GM19397 (cell line): Measurements from ENCODE around the gene KCNT2.
"Not testable (repeated sequence)": the region's sequence is repeated elsewhere in the genome, so short reads cannot be mapped to it uniquely, and the experiment has no call there.

Experiments used
- ATAC-seq: cut with Tn5 transposase; IDR thresholded peaks from one replicate; pipeline ENCODE4 v1.9.1; 2021; ENCODE audit warnings: mild to moderate bottlenecking, moderate library complexity; ENCODE audit not compliant: unreplicated experiment

The KCNT2 gene

DNA sequence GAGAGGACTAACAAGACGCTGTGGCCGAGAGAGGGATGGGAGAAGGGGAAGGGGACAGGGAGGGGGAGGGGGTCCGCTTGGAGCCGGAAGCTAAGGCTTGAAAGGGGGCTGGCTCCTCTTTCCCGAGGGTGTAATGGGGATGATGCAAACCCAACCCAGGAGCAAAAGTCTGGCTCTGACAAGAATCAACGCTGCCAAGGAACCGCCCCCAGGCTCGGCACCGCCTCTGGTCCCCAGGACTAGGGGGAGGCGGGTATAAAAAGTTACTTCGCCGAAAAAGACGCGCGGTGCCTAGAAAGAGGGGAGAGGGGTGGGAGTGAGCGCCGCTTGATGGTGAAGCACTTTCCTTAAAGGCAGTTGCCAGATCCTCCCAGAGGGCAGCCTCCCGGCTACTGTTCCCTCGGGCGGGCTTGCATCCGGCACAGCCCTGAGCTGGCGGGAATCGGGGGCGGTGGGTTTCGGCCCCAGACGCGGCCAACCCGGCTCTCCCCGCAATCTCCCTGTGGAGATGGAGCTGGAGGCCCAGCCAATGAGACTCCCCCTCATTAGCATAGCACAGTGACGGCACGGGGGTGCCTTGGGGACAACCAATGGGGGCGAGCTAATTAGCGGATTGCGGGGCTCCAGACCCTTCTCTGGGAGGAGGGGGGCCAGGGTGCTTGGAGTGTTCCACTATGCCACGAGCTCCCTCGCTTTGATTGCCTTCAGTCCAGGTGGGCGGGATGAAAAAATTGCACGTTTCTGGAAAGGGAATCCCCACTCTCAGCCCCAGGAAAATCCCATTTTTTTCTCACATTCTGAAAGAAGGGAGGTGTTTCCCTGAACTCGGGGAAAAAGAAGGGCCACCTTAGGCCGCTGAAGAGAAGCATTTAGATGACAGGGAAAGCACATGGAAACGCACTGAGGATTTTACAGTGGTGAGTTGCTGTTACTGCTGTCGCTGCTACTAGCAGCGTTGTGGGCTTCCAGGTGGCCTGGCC is at the start of gene KCNT2:
KCNT2 (minus strand) TSS at position 51 of the 980 bp plus-strand sequence. CDS start 131 bp downstream, outside the sequence.
- ATAC-seq = peak; percentile 51

DNA sequence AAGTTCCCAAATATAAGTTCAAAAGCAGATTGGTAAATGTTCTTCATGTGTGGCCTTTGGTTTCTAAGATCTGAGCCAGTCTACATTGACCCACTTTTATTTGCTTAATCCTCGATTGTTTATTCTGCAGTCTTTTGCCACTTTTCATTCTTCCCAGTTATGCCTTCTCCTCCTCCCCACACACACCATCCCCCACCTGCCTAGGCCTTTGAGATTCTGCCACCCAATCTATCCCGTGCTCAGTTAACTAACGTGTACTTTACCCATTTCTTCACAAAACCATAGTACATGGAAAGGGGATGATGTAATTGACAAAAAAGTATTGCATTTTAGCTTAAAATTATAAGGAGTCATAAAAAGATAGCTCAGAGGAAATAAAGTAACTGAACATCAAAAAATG is 47.3 kb upstream of the KCNT2 start:
- ATAC-seq = no peak

DNA sequence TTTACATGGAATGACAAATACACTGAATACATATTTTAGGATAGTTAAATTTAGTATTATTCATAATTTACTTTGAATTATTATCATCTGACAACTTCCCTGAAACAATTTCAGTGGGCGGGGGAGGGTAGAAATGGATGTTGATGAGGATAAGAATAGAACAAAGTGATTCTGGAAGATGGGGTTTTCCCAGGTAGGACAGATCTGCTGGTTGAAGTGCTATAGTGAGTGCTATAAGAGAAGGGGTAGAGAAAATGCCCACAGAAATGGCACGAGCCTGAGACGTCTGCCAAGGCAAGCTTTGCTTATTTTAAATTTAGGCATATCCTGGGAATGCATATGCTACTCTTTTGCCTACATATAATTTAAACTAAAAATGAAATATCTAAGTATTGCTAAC is 46.8 kb upstream of the KCNT2 start:
- ATAC-seq = no peak

DNA sequence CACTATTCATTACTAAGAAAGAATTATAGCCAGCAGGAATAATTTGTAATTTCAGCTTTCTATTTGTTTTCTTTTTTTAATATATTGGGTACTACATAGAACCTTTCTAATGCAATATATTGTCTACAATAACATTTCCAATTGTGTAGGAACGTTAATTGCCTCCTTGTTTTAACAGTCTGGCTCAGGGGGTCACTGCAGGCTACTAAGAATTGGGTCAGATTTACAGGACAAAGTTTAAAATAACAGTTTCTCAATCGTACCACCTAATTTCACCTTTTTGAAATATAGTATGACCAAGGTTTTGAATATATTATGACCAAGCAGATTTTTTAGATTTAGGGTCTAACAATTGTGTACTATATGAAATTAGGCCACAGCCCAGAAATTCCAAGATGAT is 46.0 kb upstream of the KCNT2 start:
- ATAC-seq = no peak

DNA sequence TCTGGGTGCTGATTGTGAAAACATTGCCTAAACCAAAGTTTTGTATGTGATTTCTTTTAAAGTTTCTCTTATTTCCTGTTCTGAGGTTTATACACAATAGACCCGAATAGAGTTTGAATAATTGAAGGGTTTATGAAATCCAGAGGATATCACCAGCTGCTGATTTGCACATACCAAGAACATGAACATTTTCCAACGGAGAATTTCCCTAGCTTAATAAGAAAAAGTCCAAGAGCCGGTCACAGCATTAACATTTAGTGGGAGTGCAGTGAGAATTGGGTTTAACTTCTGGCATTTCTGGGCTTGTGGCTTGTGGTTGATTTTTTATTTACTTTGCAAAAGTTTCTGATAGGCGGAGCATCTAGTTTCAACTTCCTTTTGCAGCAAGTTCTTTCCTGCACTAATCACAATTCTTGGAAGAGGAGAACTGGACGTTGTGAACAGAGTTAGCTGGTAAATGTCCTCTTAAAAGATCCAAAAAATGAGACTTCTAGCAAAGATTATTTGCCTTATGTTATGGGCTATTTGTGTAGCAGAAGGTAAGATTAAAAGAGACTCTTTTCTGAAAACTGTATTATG is 43.5 kb upstream of the KCNT2 start, which contains the start of gene CFH:
CFH (plus strand) TSS at position 407 of the 579 bp plus-strand sequence; CDS start at position 482, 75 bp downstream.
- ATAC-seq = no peak

DNA sequence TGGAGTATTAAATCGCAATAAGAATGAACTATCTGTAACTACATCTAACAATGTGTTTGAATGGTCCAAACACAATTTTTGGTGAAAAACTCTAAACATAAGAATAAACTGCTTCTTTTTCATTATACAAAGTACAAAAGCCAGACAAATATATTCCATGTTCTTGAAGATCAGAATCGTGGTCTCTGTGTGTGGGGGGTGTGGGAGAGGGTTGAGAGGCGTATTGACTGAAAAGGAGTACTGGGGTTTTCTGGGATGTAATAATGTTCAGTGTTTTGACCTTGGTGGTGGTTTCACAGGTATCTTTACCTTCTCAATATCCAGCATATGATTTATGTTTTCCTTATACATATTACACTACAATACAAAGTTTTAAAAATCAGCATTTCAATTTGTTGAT is 42.8 kb upstream of the KCNT2 start:
- no peak for ATAC-seq

DNA sequence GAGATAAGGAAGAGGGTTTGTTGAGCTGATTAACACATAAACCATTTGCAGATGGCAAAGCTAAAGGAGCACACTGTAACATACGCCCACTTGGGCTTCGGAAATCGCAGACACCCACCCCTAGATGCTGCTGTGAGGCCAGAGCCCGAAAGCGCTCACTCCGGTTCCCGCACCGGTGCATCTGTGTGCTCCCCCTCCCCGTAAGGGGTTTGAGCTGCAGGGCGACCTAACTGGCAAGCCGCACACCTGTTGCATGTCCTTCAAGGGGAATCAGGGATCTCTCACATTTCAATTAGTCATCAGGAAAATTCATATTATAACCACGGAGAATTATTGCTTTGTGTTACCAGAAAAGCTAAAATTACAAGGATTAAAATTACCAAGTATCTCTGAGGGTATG is 42.2 kb upstream of the KCNT2 start:
- ATAC-seq = no peak

DNA sequence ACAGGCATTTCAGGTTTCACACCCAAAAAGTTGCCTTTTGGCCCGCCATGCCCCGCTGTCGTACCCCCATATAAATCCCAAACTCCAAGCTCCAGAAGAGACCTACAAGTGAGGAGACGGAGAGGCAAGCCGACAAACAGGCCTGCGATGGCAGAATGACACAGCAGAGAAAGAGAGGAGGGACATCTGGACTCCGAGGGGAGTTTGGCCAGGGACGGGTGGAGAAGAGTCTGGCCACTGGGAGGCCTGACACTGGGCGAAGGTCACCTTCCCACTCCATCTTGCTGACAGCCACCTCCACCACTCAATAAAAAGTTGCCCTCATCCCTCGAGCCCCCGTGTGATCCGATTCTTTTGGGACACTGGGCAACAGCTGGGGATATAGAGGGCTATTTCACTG is 41.8 kb upstream of the KCNT2 start:
- ATAC-seq = no peak

DNA sequence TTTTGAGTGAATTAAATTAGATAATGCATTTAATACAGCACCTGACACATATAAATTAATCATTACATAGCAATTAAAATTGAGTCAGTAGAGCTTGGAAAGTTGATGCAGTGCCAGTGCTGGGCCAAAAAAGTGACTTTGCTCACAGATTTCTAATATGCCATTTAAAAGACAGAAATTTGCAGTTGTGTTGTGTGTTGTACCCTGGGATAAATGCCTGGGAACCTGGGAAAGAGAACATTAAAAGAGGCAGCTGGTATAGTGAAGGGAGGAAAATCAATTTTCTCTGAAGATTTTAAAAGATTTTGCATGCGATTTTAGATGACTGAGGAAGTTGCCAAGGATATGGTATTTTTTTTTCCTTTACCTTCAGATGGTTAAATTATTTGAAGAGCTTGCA is 32.7 kb upstream of the KCNT2 start:
- no peak for ATAC-seq

DNA sequence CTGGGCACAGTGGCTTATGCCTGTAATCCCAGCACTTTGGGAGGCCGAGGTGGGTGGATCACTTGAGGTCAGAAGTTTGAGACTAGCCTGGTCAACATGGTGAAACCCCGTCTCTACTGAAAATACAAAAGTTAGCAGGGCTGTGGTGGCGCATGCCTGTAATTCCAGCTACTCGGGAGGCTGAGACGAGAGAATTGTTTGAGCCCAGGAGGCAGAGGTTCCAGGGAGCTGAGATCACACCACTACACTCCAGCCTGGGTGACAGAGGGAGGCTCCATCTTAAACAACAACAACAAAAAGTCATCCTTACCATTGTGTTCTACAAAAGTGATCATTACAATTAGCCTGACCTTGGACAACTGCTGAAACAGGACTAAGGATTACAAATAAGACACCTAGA is 31.1 kb upstream of the KCNT2 start:
- not testable (repeated sequence) for ATAC-seq

DNA sequence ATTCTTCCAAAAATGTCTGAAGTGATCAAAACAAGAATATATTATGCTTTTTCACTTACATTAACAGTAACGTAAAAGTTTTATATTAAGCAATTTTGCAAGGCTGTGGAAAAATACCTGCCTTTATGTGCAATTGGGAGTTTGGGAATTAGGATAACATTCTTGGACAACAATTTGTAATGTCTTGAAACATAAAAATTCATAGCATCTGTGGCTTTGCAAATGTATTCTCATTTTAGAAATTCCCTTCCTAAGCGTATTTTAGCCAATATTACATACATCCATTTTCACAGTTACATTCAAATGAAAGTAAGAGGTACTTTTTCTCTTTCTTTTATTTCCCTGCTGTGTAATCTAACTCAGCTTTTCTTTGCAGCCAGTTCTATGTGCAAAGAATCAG is 30.2 kb upstream of the KCNT2 start:
- ATAC-seq = no peak

DNA sequence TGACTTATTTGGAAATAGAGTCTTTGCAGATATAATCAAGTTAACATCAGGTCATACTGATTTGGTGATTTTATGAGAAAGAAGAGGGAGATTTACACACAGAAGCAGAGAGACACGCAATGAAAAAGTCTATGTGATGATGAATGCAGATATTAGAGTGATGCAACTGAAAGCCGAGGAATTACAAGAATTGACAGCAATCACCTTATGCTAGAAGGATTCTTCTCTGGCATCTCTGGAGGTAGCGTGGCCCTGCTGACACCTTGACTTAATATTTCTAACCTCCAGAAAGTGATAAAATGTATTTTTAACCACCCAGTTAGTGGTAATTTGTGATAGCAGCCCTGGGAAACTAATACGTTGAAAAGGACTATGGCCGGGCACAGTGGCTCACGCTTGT is 29.4 kb upstream of the KCNT2 start:
- no peak for ATAC-seq

DNA sequence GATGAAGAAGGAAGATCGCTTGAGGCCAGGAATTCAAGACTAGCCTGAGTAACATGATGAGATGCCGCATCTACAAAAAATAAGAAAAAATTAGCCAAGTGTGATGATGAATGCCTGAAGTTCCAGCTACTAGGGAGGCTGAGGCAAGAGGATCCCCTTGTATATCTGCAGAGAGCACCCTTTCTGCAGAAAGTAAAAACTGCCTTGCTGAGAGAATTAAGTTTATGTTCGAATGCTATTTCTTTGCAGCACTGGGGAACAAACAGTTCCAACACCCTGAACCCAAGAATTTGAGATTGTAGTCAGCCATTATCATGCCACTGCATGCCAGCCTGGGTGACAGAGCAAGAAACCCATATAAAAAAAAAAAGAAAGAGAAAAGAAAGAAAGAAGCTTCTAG is 20.6 kb upstream of the KCNT2 start:
- no peak for ATAC-seq

DNA sequence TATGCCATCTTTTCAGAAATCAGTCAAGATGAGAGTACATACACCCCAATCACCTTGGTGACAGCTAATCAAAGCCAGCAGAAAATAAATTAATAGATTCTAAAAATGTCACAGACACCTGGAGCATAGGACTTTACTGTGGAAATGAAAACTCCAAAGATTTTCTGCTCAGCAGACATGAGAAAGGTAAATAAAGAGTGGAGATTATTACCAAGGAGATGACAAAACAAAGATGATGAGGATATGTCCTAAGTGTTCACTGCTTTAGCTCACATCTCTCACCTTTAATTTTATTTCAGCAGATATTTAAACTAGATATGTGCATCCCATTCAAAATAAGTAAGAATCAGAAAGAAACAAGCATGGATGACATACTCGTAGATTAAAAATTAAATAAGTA is 14.8 kb upstream of the KCNT2 start:
- ATAC-seq = no peak

DNA sequence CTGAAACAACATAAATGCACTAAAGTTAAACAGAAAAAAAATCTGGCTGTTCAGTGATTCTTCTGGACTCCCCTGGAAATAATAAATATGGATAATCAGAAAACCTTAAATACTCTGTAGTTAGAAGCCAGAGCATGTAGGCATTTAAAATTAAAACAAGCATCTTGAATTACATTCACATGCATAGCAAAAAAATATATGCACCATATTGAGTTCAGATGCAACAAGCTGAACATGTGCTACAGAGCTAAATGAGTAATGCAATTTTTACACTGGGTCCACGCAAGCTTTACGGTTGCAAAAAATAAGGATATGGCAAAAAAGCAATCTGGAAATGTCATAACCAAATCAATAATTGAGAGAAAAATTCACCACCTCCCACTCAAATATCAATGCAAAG is 11.5 kb upstream of the KCNT2 start:
- no peak for ATAC-seq

DNA sequence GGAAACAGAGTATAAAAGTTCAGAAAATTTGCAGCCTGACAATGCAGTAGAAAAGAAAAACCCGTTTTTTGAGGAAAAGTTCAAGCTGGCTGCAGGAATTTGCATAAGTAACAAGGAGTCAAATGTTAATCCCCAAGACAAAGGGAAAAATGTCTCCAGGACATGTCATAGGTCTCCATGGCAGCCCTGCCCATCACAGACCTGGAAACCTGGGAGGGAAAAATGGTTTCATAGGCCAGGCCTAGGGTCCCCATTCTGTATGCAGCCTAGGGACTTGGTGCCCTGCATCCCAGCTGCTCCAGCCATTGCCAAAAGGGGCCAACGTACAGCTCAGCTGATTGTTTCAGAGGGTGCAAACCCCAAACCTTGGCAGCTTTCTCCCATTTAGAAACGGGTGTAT is 3.6 kb upstream of the KCNT2 start:
- ATAC-seq = no peak

DNA sequence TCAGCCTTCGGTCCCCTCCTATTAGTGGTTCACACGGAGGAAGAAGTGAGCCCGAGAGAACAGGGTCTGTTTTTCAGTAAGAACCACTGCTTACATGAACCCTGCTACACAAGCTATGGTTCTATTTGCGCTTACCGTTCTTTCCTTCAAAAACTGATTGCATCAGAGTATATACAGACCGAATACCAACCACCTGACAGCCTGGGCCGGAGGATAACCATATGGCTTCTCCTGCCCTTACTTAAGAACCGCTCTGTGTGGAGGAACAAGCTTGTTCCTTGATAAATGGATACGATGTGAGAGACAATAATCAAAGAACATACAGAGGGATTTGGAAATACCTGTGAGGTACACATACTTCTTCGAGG is 1.1 kb upstream of the KCNT2 start:
- peak; percentile 18 for ATAC-seq

DNA sequence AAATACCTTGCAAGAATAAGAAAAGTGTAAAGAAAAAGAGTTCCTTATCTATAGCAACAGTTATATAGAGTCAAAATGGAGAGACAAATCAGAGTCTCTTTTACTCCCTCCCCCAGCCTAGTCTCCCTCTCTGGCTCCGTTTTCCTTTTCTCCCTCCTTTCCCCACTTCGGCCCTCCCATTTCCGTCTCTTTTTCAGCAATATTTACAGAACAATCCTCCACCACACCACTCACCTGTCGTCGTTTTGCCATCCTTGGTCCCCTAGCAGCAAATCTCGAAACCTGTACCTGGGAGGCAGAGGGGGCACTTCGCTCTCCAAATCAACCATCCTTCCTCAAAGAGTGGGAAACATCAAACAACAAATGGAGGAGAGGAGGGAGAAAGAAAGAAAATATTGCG is 259 bp downstream of the KCNT2 start:
- ATAC-seq = no peak

DNA sequence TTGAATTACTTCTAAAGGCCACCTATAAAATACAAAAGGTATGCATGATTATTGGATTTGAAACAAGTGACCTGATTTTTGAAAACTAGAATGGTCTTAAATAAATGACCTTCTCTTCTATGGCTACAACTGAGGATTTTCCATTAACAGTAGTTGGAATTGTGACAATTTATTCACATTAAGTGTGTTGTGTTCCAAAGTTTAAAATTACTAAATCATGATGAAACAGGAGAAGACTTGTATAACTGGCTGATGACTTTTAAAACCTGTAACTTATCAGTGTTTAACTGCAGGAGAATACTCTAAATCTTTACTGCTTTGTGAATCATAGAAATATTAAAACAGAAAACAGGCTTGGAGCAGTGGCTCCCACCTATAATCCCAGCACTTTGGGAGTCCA is 4.6 kb downstream of the KCNT2 start:
- no peak for ATAC-seq

DNA sequence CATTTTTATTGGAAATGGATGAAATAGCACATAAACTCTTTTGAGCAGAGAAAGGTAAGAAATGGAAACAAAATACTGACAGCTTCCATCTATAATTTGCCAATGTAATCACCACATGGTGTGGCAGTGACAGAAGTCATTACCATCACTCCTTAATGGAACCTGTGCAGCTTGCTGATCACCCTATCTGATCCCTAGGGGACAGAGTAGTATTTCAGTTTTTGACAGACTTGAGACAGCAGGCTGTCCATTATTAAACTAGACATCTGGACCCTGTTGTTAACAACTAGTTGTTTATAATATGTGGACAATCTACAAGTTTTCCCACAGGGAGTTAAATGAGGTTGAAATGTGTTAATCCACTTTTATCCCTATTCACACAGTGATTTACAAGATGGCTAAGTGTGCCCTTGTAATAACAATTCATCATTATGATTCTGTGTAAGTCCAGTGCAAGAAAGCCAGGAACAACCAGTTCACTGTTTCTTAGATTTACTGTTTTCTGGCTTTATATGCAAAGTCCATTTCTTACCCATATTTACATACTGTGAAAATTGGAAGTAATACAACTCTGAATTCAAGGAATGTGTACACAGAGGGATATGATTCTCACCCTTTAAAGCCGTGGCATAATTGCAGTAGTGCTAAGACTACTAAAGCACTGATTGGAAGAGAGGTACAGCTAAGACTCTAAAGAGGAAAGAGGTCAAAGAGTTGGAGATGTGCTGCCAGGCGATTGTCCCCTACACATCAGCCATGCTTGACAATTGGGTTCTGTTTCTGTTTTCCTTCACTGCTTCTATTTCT is 9.1 kb downstream of the KCNT2 start:
- ATAC-seq = no peak

DNA sequence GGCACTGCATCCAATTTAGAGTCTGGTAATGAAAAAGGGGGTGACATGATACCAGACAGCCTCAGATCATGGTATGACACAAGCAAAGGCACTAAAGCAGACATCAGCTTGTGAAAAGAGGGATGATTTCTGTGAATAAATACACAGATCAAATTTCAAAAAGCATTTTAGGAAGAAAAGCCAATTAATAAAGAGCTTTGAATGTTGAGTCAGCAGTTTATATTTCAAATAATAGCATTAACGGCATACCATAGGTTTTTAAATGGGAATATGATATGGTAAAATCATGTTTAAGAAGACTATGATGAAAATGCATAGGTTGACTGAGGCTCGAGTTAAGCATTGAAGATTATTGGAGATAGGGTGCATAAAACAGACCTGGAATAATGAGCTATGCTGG is 13.5 kb downstream of the KCNT2 start:
- ATAC-seq = no peak

DNA sequence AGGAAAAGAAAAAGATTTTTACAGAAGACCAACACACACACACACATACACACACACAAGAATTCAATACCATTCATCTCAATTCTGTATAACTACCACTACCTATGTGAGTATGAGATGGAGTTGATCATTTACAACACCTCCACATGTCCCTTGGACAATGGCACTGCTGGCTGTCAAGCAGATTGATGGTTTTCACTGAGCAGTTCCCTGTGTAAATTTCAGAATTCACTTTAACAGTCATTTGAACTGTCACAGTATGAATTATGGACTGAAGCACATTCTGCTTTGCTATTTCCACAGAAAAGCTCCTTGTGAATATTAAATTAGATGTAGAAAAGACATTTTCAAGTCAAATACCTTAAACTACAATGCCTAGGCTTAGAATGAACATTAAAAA is 14.3 kb downstream of the KCNT2 start:
- no peak for ATAC-seq
